IMR-90 (cell line): Measurements from ENCODE around the gene ELOVL5. TPM values are rescaled to one million over a fixed set of nuclear protein-coding genes. Genes with fewer than 3 reads are reported as not detected.

Experiments
- ATAC-seq: fragments of 200-7000 bp; cut with Tn5 transposase; 2 replicates; pipeline ENCODE4 v1.9.1; 2020; ENCODE audit warnings: low read depth, mild to moderate bottlenecking, moderate library complexity
- BruUV-seq: library from RNA; stranded (reverse); fragments of 400-500 nt; replicated peaks from 2 replicates; lab custom pipeline; 2021; lab: Mats Ljungman, UMichigan
- CTCF ChIA-PET: fragments of 300-600 bp; formaldehyde crosslinking; extraction: SDS; loops from one replicate; lab custom pipeline; 2021; ENCODE audit warnings: antibody characterized with exemption; lab: Yijun Ruan, JAX
- POLR2A ChIA-PET: fragments of 300-600 bp; sonication (Branson Sonifier 250); formaldehyde crosslinking; loops from one replicate; lab custom pipeline; 2022; ENCODE audit warnings: antibody characterized with exemption; ENCODE audit not compliant: unreplicated experiment; lab: Charles Lee
- DNase-seq: peaks from one replicate; pipeline ENCODE4 v3.0.0; 2013
- H2AFZ ChIP-seq: replicated peaks from 2 replicates; pipeline ENCODE3; 2013; ENCODE audit warnings: low read length, mild to moderate bottlenecking; ENCODE audit not compliant: poor library complexity
- H2AK5ac ChIP-seq: 2 replicates; pipeline ENCODE4 v1.6.1; 2013; ENCODE audit warnings: low read depth, low read length, inconsistent platforms
- H2AK9ac ChIP-seq: replicated peaks from 2 replicates; pipeline ENCODE3; 2013; ENCODE audit warnings: mild to moderate bottlenecking, low read depth, low read length, moderate library complexity; ENCODE audit not compliant: poor library complexity
- H2BK120ac ChIP-seq: 2 replicates; pipeline ENCODE4 v1.6.1; 2013; ENCODE audit warnings: low read depth, low read length, inconsistent platforms
- H2BK15ac ChIP-seq: 3 replicates; pipeline ENCODE4 v1.6.1; 2013; ENCODE audit warnings: low read depth, low read length, inconsistent platforms
- H2BK20ac ChIP-seq: 2 replicates; pipeline ENCODE4 v1.6.1; 2013; ENCODE audit warnings: low read depth, mild to moderate bottlenecking, inconsistent platforms, low read length, moderate library complexity
- H2BK5ac ChIP-seq: 2 replicates; pipeline ENCODE4 v1.6.1; 2013; ENCODE audit warnings: mild to moderate bottlenecking, low read depth, low read length, inconsistent platforms; ENCODE audit not compliant: poor library complexity, severe bottlenecking
- H3K14ac ChIP-seq: replicated peaks from 2 replicates; pipeline ENCODE4 v1.6.1; 2013; ENCODE audit warnings: low read depth, low read length, inconsistent platforms
- H3K18ac ChIP-seq: 2 replicates; pipeline ENCODE4 v1.6.1; 2013; ENCODE audit warnings: low read depth, low read length, control low read depth
- H3K23ac ChIP-seq: 2 replicates; pipeline ENCODE4 v1.6.1; 2013; ENCODE audit warnings: low read depth, low read length, inconsistent platforms
- H3K27ac ChIP-seq: 2 replicates; pipeline ENCODE4 v1.5.1; 2013; ENCODE audit warnings: mild to moderate bottlenecking, control low read depth, low read length; ENCODE audit not compliant: insufficient read depth
- H3K27me3 ChIP-seq: 2 replicates; pipeline ENCODE4 v1.6.1; 2013; ENCODE audit warnings: low read length; ENCODE audit not compliant: control insufficient read depth, insufficient read depth
- H3K36me3 ChIP-seq: 2 replicates; pipeline ENCODE4 v1.6.1; 2013; ENCODE audit warnings: low read length, mixed read lengths; ENCODE audit not compliant: control insufficient read depth, insufficient read depth
- H3K4ac ChIP-seq: 2 replicates; pipeline ENCODE4 v1.6.1; 2013; ENCODE audit warnings: low read depth, low read length, inconsistent platforms
- H3K4me1 ChIP-seq: 2 replicates; pipeline ENCODE4 v1.6.1; 2013; ENCODE audit warnings: low read length, mixed read lengths; ENCODE audit not compliant: control insufficient read depth, insufficient read depth
- H3K4me2 ChIP-seq: 2 replicates; pipeline ENCODE4 v1.6.1; 2013; ENCODE audit warnings: low read depth, mild to moderate bottlenecking, control low read depth, low read length, moderate library complexity
- H3K4me3 ChIP-seq: 2 replicates; pipeline ENCODE4 v1.5.1; 2013; ENCODE audit warnings: low read depth, mild to moderate bottlenecking, control low read depth, low read length, moderate library complexity; ENCODE audit not compliant: insufficient read depth
- H3K56ac ChIP-seq: 2 replicates; pipeline ENCODE4 v1.6.1; 2013; ENCODE audit warnings: low read length, inconsistent platforms; ENCODE audit not compliant: insufficient read depth; ENCODE audit errors: extremely low read depth
- H3K79me1 ChIP-seq, 2 experiments: 2 replicates each; pipeline ENCODE4 v1.6.1; 2013; ENCODE audit warnings: low read length in 2 of 2, inconsistent platforms in 1 of 2, low read depth in 1 of 2
- H3K9ac ChIP-seq: 2 replicates; pipeline ENCODE4 v1.6.1; 2013; ENCODE audit warnings: low read depth, low read length, control low read depth
- H3K9me1 ChIP-seq: 2 replicates; pipeline ENCODE4 v1.6.1; 2013; ENCODE audit warnings: low read length, inconsistent platforms; ENCODE audit not compliant: insufficient read depth
- H3K9me3 ChIP-seq: 2 replicates; pipeline ENCODE4 v1.6.1; 2013; ENCODE audit warnings: low read length; ENCODE audit not compliant: control insufficient read depth, insufficient read depth
- H4K20me1 ChIP-seq: 2 replicates; pipeline ENCODE4 v1.6.1; 2013; ENCODE audit warnings: low read length, inconsistent platforms; ENCODE audit not compliant: insufficient read depth
- H4K5ac ChIP-seq: 2 replicates; pipeline ENCODE4 v1.6.1; 2013; ENCODE audit warnings: mild to moderate bottlenecking, low read depth, low read length, control low read depth
- H4K8ac ChIP-seq, 2 experiments: 2 replicates each; pipeline ENCODE4 v1.6.1; 2013; ENCODE audit warnings: low read depth in 2 of 2, low read length in 2 of 2, control low read depth in 1 of 2, inconsistent platforms in 1 of 2
- H4K91ac ChIP-seq: 2 replicates; pipeline ENCODE4 v1.6.1; 2013; ENCODE audit warnings: low read depth, low read length, inconsistent platforms; ENCODE audit not compliant: insufficient read depth
- BHLHE40 ChIP-seq: fragments of 150-350 bp; IDR thresholded peaks from 2 replicates; pipeline ENCODE4 v1.6.1; 2016; ENCODE audit warnings: mild to moderate bottlenecking, low read depth, low read length
- CEBPB ChIP-seq: IDR thresholded peaks from 2 replicates; pipeline ENCODE4 v1.6.1; 2012; ENCODE audit warnings: low read depth, low read length, improper control_type of control experiment
- CHD1 ChIP-seq: IDR thresholded peaks from 2 replicates; pipeline ENCODE4 v1.6.1; 2012; ENCODE audit warnings: low read depth, low read length, improper control_type of control experiment
- CTCF ChIP-seq: conservative IDR thresholded peaks from 2 replicates; pipeline ENCODE4 v1.5.1; 2012; ENCODE audit warnings: mild to moderate bottlenecking, low read depth, low read length, improper control_type of control experiment
- ELK1 ChIP-seq: fragments of 150-350 bp; IDR thresholded peaks from 2 replicates; pipeline ENCODE4 v1.6.1; 2016; ENCODE audit warnings: low read depth, mild to moderate bottlenecking, low read length, moderate library complexity, borderline replicate concordance
- FOS ChIP-seq: fragments of 150-350 bp; IDR thresholded peaks from 2 replicates; pipeline ENCODE4 v1.6.1; 2016; ENCODE audit warnings: low read depth, low read length
- MAFK ChIP-seq: IDR thresholded peaks from 2 replicates; pipeline ENCODE4 v1.6.1; 2012; ENCODE audit warnings: low read depth, low read length, improper control_type of control experiment
- MAZ ChIP-seq: IDR thresholded peaks from 2 replicates; pipeline ENCODE4 v1.6.1; 2012; ENCODE audit warnings: low read depth, mild to moderate bottlenecking, low read length, improper control_type of control experiment, moderate library complexity, borderline replicate concordance
- MXI1 ChIP-seq: IDR thresholded peaks from 2 replicates; pipeline ENCODE4 v1.6.1; 2012; ENCODE audit warnings: low read depth, mild to moderate bottlenecking, low read length, moderate library complexity, borderline replicate concordance
- NFE2L2 ChIP-seq: fragments of 150-350 bp; IDR thresholded peaks from 2 replicates; pipeline ENCODE4 v1.6.1; 2016; ENCODE audit warnings: low read depth, mild to moderate bottlenecking, low read length
- POLR2A ChIP-seq: IDR thresholded peaks from 2 replicates; pipeline ENCODE4 v1.6.1; 2012; ENCODE audit warnings: mild to moderate bottlenecking, low read depth, low read length
- RAD21 ChIP-seq: IDR thresholded peaks from 2 replicates; pipeline ENCODE4 v1.6.1; 2012; ENCODE audit warnings: low read length, improper control_type of control experiment
- RCOR1 ChIP-seq: IDR thresholded peaks from 2 replicates; pipeline ENCODE4 v1.6.1; 2012; ENCODE audit warnings: mild to moderate bottlenecking, low read length, improper control_type of control experiment; ENCODE audit not compliant: insufficient replicate concordance
- RFX5 ChIP-seq: IDR thresholded peaks from 2 replicates; pipeline ENCODE4 v1.8.0; 2012; ENCODE audit warnings: low read depth, mild to moderate bottlenecking, low read length, moderate library complexity
- SMC3 ChIP-seq: fragments of 150-350 bp; IDR thresholded peaks from 2 replicates; pipeline ENCODE4 v1.6.1; 2016; ENCODE audit warnings: low read depth, mild to moderate bottlenecking, antibody characterized with exemption, low read length, moderate library complexity
- USF2 ChIP-seq: fragments of 150-350 bp; IDR thresholded peaks from 2 replicates; pipeline ENCODE4 v1.6.1; 2017; ENCODE audit warnings: mild to moderate bottlenecking, antibody characterized with exemption, low read length, low read depth
- WGBS, 2 experiments: methylation state at CpG; one replicate each; pipeline versions ENCODE4 v1.1.5 to v1.1.7; 2013; ENCODE audit warnings: missing lambda C conversion rate in 2 of 2; ENCODE audit not compliant: insufficient read length in 1 of 2; ENCODE audit errors: extremely low coverage in 2 of 2; 5-methylcytosine and 5-hydroxymethylcytosine counted together
- dilution Hi-C: fragments of 300-500 bp; cut with HindIII; formaldehyde crosslinking; loops from one replicate; pipeline ENCODE4 v1.14.3; 2018; ENCODE audit warnings: low sequenced_read_pairs; ENCODE audit not compliant: unreplicated experiment
- in situ Hi-C: fragments of 300-500 bp; cut with MboI; formaldehyde crosslinking; loops from 3 replicates; pipeline ENCODE4 v1.14.3; 2019; ENCODE audit warnings: low sequenced_read_pairs, inconsistent platforms, mixed read lengths
- intact Hi-C: fragments of 100-400 bp; cut with micrococcal nuclease; formaldehyde crosslinking; loops from 2 replicates; pipeline ENCODE4 v1.10.0; 2022
- polyA plus RNA-seq, 3 experiments: library from polyadenylated mRNA; depleted of rRNA; stranded (reverse); fragments of >200 nt; gene quantifications; 2 replicates each; pipeline ENCODE4 v1.2.3, GENCODE V29; 2012; ENCODE audit warnings: low replicate concordance in 1 of 3
- total RNA-seq: library from RNA; depleted of rRNA; stranded (reverse); fragments of >200 nt; gene quantifications from 2 replicates; pipeline ENCODE4 v1.2.3, GENCODE V29; 2012

ELOVL5 gene
- total and polyA plus RNA-seq, 2 of the 4 experiments (the other 2 are of a cell fraction) = 32.1 to 42.3 TPM

GRCh38 chr6:53378208-53378607, 29.5 kb upstream of the ELOVL5 start:
- dilution Hi-C loops = no loop called here
- H3K56ac ChIP-seq = no peak overlapping the region
- no peaks in the 10 kb centered on the region for H4K20me1 ChIP-seq
- H2BK15ac ChIP-seq = no peak overlapping the region
- no peak overlapping the region for H2BK120ac ChIP-seq
- no peak for DNase-seq
- no peak for ATAC-seq
- no peak overlapping the region for H2AK9ac ChIP-seq
- H3K4me1 ChIP-seq = no peaks in the 10 kb centered on the region
- TF ChIP-seq MAZ (no peak), MAFK (no peak), ELK1 (no peak), NFE2L2 (no peak), BHLHE40 (no peak), CEBPB (no peak), POLR2A (no peak), FOS (no peak), CHD1 (no peak), CTCF (no peak), RCOR1 (no peak), RAD21 (no peak), USF2 (no peak), MXI1 (no peak), RFX5 (no peak), SMC3 (no peak)
- BruUV-seq = no TSS peak
- no peaks in the 10 kb centered on the region for H3K9me1 ChIP-seq
- no peak overlapping the region for H4K91ac ChIP-seq
- H3K14ac ChIP-seq = no peak overlapping the region
- no peak overlapping the region for H3K9ac ChIP-seq
- intact Hi-C loops = no loop called here
- no peak overlapping the region for H4K8ac ChIP-seq
- no peaks in the 10 kb centered on the region for H3K79me1 ChIP-seq
- H3K27me3 ChIP-seq = peaks cover 30% of the 10 kb centered on the region
- no peak overlapping the region for H3K4me3 ChIP-seq
- ChIA-PET CTCF (no interaction called here), POLR2A (no interaction called here)
- H4K5ac ChIP-seq = no peak overlapping the region
- H3K4ac ChIP-seq = no peak overlapping the region
- no peak overlapping the region for H2BK5ac ChIP-seq
- no peak overlapping the region for H3K18ac ChIP-seq
- H3K23ac ChIP-seq = no peak overlapping the region
- peaks cover 2% of the 10 kb centered on the region; the same call in 1 of the 2 replicates for H3K9me3 ChIP-seq
- WGBS, 2 experiments = 80% methylated on average over 1 of the region's 7 CpGs; no CpG with 5 or more reads in 1 of the 2 experiments
- H2AFZ ChIP-seq = no peak overlapping the region
- H3K4me2 ChIP-seq = no peak overlapping the region
- in situ Hi-C loops = no loop called here
- no peak overlapping the region for H3K27ac ChIP-seq
- no peak overlapping the region for H2AK5ac ChIP-seq
- no peaks in the 10 kb centered on the region for H3K36me3 ChIP-seq
- H2BK20ac ChIP-seq = no peak overlapping the region
